ENCODE measurements around the gene LRRK2. TPM values are rescaled to one million over a fixed set of nuclear protein-coding genes. Genes with fewer than 3 reads are reported as not detected.

Gene LRRK2
- total RNA-seq, 6 donors from 2014 or later, result 232 to 719 (median 390) TPM

DNA sequence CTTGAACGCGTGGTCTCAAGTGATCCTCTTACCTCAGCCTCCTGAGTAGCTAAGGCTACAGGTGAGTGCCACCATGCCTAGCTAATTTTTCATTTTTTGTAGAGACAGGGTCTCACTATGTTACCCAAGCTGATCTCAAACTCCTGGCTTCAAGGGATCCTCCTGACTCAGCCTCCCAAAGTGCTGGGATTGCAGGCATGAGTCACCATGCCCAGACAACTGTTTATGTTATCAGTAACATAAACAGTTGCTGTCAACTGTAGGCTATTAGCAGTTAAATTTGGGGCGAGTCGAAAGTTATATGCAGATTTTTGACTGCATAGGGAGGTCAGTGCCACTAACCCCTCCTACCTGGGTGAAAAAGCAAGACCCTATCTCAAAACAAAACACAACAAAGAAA lies 26.2 kb upstream of the LRRK2 start:
- ATAC-seq (ENCODE audit: low FRiP score in 2 of 2) (no peak), DNase-seq (no peak)
- H3K27me3 ChIP-seq, result no peaks in the 10 kb centered on the region
- no peak overlapping the region for H3K27ac ChIP-seq
- H3K4me1 ChIP-seq, result peaks cover 0 to 5% (median 0%) of the 10 kb centered on the region in 4 donors
- TF ChIP-seq, protein P1, sequence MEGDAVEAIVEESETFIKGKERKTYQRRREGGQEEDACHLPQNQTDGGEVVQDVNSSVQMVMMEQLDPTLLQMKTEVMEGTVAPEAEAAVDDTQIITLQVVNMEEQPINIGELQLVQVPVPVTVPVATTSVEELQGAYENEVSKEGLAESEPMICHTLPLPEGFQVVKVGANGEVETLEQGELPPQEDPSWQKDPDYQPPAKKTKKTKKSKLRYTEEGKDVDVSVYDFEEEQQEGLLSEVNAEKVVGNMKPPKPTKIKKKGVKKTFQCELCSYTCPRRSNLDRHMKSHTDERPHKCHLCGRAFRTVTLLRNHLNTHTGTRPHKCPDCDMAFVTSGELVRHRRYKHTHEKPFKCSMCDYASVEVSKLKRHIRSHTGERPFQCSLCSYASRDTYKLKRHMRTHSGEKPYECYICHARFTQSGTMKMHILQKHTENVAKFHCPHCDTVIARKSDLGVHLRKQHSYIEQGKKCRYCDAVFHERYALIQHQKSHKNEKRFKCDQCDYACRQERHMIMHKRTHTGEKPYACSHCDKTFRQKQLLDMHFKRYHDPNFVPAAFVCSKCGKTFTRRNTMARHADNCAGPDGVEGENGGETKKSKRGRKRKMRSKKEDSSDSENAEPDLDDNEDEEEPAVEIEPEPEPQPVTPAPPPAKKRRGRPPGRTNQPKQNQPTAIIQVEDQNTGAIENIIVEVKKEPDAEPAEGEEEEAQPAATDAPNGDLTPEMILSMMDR (IDR thresholded peaks at IDR 0.05), result no peak
- TF ChIP-seq POLR2AphosphoS5 (IDR thresholded peaks at IDR 0.05) (no peak), EP300 (IDR thresholded peaks at IDR 0.05) (no peak), POLR2A (IDR thresholded peaks at IDR 0.05) (no peak)
- WGBS, 2 donors, result 86 to 93% methylated on average over 4 of the region's 4 CpGs
- no peaks in the 10 kb centered on the region for H3K36me3 ChIP-seq
- H3K4me3 ChIP-seq, result no peak overlapping the region
- H3K9me3 ChIP-seq, result no peaks in the 10 kb centered on the region

DNA sequence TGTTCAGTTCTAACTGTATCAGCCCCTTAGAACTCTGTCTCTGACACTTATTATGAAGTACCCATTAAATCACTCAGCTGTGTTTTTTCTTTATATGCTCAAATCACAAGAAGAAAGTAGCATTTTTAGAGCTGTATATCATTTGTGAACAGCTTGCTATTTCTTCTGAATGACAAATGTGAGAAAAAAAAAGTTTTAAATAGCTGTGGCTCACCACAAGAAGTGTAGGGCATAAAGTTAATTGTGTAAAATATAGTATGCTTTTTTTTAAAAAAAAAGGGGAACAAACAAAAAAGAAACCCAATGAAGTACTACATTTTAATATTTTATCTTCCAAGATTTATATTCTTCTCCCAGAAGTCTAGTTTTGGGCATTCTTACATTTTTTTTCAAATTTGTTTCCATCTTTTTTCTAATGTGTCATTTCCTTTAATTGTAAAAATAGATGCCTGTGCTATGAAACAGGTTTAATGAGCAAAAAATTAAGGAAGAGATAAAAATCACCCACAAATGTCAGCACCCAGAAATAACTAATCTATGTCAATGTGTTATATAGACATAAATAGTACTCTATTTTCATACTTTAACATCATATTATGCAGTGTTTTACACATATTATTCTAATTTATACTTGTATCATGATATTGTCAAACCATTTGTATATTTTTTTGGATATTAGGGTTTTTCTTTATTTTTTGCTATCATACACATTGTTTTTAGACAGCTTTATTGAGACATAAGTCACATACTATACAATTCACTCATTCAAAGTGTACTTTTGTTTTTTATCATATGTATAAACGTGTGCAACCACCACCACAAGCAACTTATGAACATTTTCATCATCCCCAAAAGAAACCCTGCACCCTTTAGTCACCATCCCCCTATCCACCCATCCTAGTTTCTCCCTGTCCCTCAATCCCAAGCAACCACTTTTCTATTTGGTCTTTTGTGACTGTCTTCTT lies 22.4 kb upstream of the LRRK2 start:
- Histone ChIP-seq H3K36me3 (no peaks in the 10 kb centered on the region), H3K9me3 (no peaks in the 10 kb centered on the region), H3K4me3 (no peak overlapping the region), H3K27ac (no peak overlapping the region), H3K27me3 (no peaks in the 10 kb centered on the region), H3K4me1 (no peaks in the 10 kb centered on the region)
- WGBS, 2 donors, result 49 to 56% methylated on average over 1 of the region's 1 CpG
- ATAC-seq (ENCODE audit: low FRiP score in 2 of 2) (no peak), DNase-seq (no peak)
- TF ChIP-seq POLR2A (IDR thresholded peaks at IDR 0.05), result no peak
- TF ChIP-seq POLR2AphosphoS5 (IDR thresholded peaks at IDR 0.05), result no peak
- no peak for TF ChIP-seq EP300 (IDR thresholded peaks at IDR 0.05)
- TF ChIP-seq, protein P1 (IDR thresholded peaks at IDR 0.05), result no peak

DNA sequence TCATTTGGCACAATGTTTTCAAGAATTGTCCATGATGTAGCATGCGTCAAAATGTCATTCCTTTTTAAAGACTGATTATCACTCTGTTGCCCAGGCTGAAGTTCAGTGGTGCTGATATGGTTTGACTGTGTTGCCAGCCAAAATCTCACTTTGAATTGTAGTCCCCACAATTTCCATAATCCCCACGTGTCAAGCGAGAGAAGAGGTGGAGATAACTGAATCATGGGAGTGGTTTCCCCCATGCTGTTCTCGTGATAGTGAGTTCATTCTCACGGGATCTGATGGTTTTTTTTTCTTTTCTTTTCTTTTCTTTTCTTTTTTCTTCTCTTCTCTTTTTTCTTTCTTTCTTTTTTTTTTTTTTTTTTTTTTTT lies 21.8 kb upstream of the LRRK2 start:
- Histone ChIP-seq H3K27me3 (no peaks in the 10 kb centered on the region), H3K27ac (no peak overlapping the region), H3K9me3 (no peaks in the 10 kb centered on the region), H3K4me1 (peaks cover 0 to under 1% (median under 1%) of the 10 kb centered on the region in 4 donors), H3K4me3 (no peak overlapping the region), H3K36me3 (no peaks in the 10 kb centered on the region)
- TF ChIP-seq POLR2A (IDR thresholded peaks at IDR 0.05) (no peak), EP300 (IDR thresholded peaks at IDR 0.05) (no peak), POLR2AphosphoS5 (IDR thresholded peaks at IDR 0.05) (no peak)
- DNase-seq, result no peak
- 72 to 77% methylated on average over 5 of the region's 5 CpGs for WGBS, 2 donors
- ATAC-seq (ENCODE audit: low FRiP score in 2 of 2), result no peak

DNA sequence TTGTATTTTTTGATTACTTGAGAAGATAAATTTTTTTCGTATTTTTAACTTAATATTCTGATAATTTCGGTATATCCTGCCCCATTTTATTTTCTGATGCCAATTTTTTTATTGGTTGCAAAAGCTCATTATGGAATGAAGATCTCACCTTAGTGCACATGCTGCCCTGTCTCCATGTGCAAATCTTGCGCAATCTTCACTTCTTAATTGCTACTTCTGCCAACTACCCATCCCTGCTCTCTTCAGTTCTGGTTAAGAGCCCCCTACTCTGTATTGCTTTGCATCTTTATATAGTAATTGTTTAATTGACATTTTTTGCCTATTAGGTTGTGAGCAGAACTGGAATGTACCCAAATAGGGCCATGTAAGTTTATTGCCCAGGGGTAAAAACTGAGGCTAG lies 20.5 kb upstream of the LRRK2 start:
- Histone ChIP-seq H3K9me3 (no peaks in the 10 kb centered on the region), H3K27ac (no peak overlapping the region), H3K4me3 (no peak overlapping the region), H3K27me3 (no peaks in the 10 kb centered on the region), H3K36me3 (no peaks in the 10 kb centered on the region), H3K4me1 (peaks cover 0 to 13% (median 9%) of the 10 kb centered on the region in 4 donors)
- 83 to 90% methylated on average over 3 of the region's 3 CpGs for WGBS, 2 donors
- DNase-seq, result no peak
- TF ChIP-seq, protein P1 (IDR thresholded peaks at IDR 0.05), result no peak
- TF ChIP-seq EP300 (IDR thresholded peaks at IDR 0.05), result no peak
- no peak for TF ChIP-seq POLR2A (IDR thresholded peaks at IDR 0.05)
- no peak for TF ChIP-seq POLR2AphosphoS5 (IDR thresholded peaks at IDR 0.05)
- no peak for ATAC-seq (ENCODE audit: low FRiP score in 2 of 2)

DNA sequence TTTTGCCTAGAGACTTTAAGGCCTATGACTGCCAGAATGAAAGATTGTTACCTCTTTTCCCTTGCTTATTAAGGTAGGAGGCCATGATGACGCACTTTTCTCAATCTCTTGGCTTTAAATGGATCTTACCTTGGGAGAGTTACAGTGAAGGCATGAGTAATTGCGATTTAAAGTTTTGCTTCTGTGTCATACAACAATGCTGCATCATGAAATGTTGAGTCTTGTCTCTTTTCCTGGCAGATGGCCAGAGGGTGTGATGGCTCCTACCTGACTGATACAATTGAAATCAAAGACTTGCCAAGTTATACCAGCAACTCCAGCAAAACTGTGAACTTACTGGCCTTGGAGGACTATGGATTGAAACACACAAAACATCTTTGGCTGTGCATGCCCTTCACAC lies 17.2 kb upstream of the LRRK2 start:
- no peaks in the 10 kb centered on the region for H3K36me3 ChIP-seq
- 88 to 90% methylated on average over 2 of the region's 2 CpGs for WGBS, 2 donors
- no peak overlapping the region for H3K4me3 ChIP-seq
- no peak for DNase-seq
- peak overlapping the region in 2 of 4 donors; percentile 73 to 84 for H3K27ac ChIP-seq
- no peaks in the 10 kb centered on the region for H3K9me3 ChIP-seq
- ATAC-seq (ENCODE audit: low FRiP score in 2 of 2), result no peak
- peaks cover 5 to 24% (median 15%) of the 10 kb centered on the region in 4 donors for H3K4me1 ChIP-seq
- TF ChIP-seq, protein P1 (IDR thresholded peaks at IDR 0.05), result no peak
- TF ChIP-seq POLR2A (IDR thresholded peaks at IDR 0.05) (no peak), EP300 (IDR thresholded peaks at IDR 0.05) (no peak), POLR2AphosphoS5 (IDR thresholded peaks at IDR 0.05) (no peak)
- no peaks in the 10 kb centered on the region for H3K27me3 ChIP-seq
